OCI-LY3 (cell line): ENCODE data around the gene MKX.

Experiments used
- EZH2phosphoT487 ChIP-seq: fragments of 200-600 bp; shearing (Covaris generic); IDR thresholded peaks from 2 replicates; pipeline ENCODE4 v1.6.1; 2018; ENCODE audit warnings: antibody characterized with exemption, mixed run types, low read depth
- TF ChIP-seq, protein P1 (sequence below): fragments of 200-600, 300-600 bp; sonication (generic); IDR thresholded peaks from 2 replicates; pipeline ENCODE4 v1.5.1; 2014; ENCODE audit warnings: antibody characterized with exemption, low read length, low read depth

DNA sequence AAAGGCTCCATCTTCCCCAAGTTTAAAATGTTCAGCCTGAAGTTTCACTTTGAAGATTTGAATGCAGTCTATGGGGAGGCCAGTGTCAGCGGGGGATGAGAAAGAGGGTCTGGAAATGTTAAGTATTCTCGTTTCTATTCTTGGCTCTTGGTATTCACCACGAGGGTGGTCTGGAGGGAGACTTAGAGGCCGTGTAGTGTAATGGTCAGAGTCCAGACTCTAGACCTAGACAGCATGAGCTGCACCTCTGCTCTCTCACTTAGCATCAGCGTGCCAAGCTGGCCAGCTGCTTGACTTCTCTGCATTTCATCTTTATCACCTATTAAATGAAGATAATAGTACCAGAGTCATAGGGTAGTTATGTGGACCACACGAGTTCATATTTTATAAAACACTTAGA, 57.9 kb downstream of the MKX start:
- TF ChIP-seq, protein P1, sequence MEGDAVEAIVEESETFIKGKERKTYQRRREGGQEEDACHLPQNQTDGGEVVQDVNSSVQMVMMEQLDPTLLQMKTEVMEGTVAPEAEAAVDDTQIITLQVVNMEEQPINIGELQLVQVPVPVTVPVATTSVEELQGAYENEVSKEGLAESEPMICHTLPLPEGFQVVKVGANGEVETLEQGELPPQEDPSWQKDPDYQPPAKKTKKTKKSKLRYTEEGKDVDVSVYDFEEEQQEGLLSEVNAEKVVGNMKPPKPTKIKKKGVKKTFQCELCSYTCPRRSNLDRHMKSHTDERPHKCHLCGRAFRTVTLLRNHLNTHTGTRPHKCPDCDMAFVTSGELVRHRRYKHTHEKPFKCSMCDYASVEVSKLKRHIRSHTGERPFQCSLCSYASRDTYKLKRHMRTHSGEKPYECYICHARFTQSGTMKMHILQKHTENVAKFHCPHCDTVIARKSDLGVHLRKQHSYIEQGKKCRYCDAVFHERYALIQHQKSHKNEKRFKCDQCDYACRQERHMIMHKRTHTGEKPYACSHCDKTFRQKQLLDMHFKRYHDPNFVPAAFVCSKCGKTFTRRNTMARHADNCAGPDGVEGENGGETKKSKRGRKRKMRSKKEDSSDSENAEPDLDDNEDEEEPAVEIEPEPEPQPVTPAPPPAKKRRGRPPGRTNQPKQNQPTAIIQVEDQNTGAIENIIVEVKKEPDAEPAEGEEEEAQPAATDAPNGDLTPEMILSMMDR, result no peak
- TF ChIP-seq EZH2phosphoT487, result no peak
